GM18502 (cell line): ENCODE results near the gene ORC4.

Experiments
- ATAC-seq: cut with Tn5 transposase; IDR thresholded peaks from one replicate; pipeline ENCODE4 v1.9.1; 2021; ENCODE audit warnings: mild to moderate bottlenecking; ENCODE audit not compliant: unreplicated experiment, poor library complexity

Gene ORC4

GRCh38 chr2:147939313-147939712 lies 81.2 kb downstream of the ORC4 start:
- no peak for ATAC-seq

- ATAC-seq = no peak
Observed at GRCh38 chr2:147937744-147938349, 82.7 kb downstream of the ORC4 start.

- ATAC-seq = no peak
Observed at GRCh38 chr2:147934881-147935620, 85.5 kb downstream of the ORC4 start.

GRCh38 chr2:147933931-147934330 lies 86.6 kb downstream of the ORC4 start:
- ATAC-seq = no peak

- no peak for ATAC-seq
Observed at GRCh38 chr2:147927053-147927588, 93.4 kb downstream of the ORC4 start.

- ATAC-seq = no peak
Observed at GRCh38 chr2:147925886-147926285, 94.7 kb downstream of the ORC4 start.

GRCh38 chr2:147924647-147925046 lies 95.9 kb downstream of the ORC4 start:
- no peak for ATAC-seq

GRCh38 chr2:147923846-147924245 lies 96.7 kb downstream of the ORC4 start:
- ATAC-seq = no peak

GRCh38 chr2:147917161-147917560 lies 103.4 kb downstream of the ORC4 start:
- no peak for ATAC-seq

GRCh38 chr2:147916723-147917122 lies 103.8 kb downstream of the ORC4 start:
- ATAC-seq = no peak

- ATAC-seq = no peak
Observed at GRCh38 chr2:147916067-147916466, 104.5 kb downstream of the ORC4 start.

- no peak for ATAC-seq
Observed at GRCh38 chr2:147913701-147914480, 106.6 kb downstream of the ORC4 start.

- ATAC-seq = no peak
Observed at GRCh38 chr2:147910990-147911473, 109.5 kb downstream of the ORC4 start.

GRCh38 chr2:147909178-147909577 lies 111.4 kb downstream of the ORC4 start:
- no peak for ATAC-seq

GRCh38 chr2:147904051-147904450 lies 116.5 kb downstream of the ORC4 start:
- ATAC-seq = no peak

GRCh38 chr2:147888680-147889079 lies 131.9 kb downstream of the ORC4 start:
- peak; percentile 71 for ATAC-seq

GRCh38 chr2:147886136-147886535 lies 134.4 kb downstream of the ORC4 start:
- no peak for ATAC-seq

- no peak for ATAC-seq
Observed at GRCh38 chr2:147884830-147885229, 135.7 kb downstream of the ORC4 start.

GRCh38 chr2:147882631-147883030 lies 137.9 kb downstream of the ORC4 start:
- ATAC-seq = no peak
